Stimulated activated naive B cell treated with anti-CD40 and anti-IgM and Interleukin-4, amounts not matched to agents 10 μg/mL and 1 μg/mL and 100 μg/mL, for 72 hours (primary cell): Measurements from ENCODE around the gene CREG1.

Source experiments
- ATAC-seq, 2 donors: fragments of 150-1000 bp; cut with Tn5 transposase; replicated peaks; 2 replicates each; pipeline ENCODE4 v1.10.0; 2021; ENCODE audit warnings: moderate library complexity in 1 of 2
- DNase-seq: peaks from one replicate; pipeline ENCODE4 v3.0.0; 2021
- H3K27ac Mint-ChIP-seq: one replicate; pipeline ENCODE4 v1.8.0; 2022; ENCODE audit warnings: mild to moderate bottlenecking, mixed read lengths
- H3K27me3 Mint-ChIP-seq, 2 donors: one replicate each; pipeline ENCODE4 v1.8.0; 2022; ENCODE audit warnings: mixed read lengths in 2 of 2
- H3K36me3 Mint-ChIP-seq, 2 donors: one replicate each; pipeline ENCODE4 v1.8.0; 2022; ENCODE audit warnings: mixed read lengths in 2 of 2, mild to moderate bottlenecking in 1 of 2
- H3K4me1 Mint-ChIP-seq, 2 donors: one replicate each; pipeline ENCODE4 v1.8.0; 2022; ENCODE audit warnings: mixed read lengths in 2 of 2, mild to moderate bottlenecking in 1 of 2
- H3K4me3 Mint-ChIP-seq, 2 donors: one replicate each; pipeline ENCODE4 v1.8.0; 2022; ENCODE audit warnings: mild to moderate bottlenecking in 2 of 2, mixed read lengths in 2 of 2, moderate library complexity in 1 of 2
- H3K9me3 Mint-ChIP-seq, 2 donors: one replicate each; pipeline ENCODE4 v1.8.0; 2022; ENCODE audit warnings: mixed read lengths in 2 of 2, mild to moderate bottlenecking in 1 of 2

The CREG1 gene

DNA sequence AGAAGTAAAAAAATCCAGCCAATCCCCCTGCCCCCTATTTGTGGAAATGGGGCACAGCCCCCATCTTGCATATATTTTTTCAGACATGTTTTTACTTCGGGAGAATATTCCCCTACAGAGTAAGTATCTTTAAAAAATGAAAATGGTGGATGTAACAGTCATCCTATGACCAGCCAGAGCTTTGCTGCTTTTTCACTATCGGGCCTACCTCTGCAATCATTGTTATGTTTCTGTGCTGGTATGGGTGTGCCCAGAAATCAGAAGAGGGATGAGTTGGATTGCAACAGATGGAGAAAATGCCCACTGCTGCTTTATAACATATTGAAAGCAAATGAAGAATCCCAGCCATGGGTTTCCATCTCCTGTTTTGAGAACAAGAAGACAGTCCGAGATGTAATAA lies 38.1 kb downstream of the CREG1 start:
- peaks cover 0 to 2% of the 10 kb centered on the region in 2 donors for H3K4me1 Mint-ChIP-seq
- H3K36me3 Mint-ChIP-seq: peaks cover 0 to 2% of the 10 kb centered on the region in 2 donors
- no peak overlapping the region for H3K4me3 Mint-ChIP-seq

DNA sequence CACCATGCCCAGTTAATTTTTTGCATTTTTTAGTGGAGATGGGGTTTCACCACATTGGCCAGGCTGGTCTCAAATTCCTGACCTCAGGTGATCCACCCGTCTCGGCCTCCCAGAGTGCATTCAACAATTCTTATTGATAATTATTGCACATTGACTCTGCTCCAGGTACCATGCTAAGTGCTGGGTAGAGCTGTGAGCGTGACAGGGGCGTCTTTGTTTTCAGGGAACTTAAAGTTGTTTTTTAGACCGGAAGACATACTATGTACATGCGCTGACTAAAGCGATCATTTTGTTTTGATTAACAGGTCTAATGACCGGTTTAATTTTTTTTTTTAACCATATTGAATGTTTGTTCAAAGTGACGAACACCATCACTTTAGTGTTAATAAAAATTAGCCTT lies 39.3 kb downstream of the CREG1 start:
- Mint-ChIP-seq H3K4me1 (peaks cover 0 to 2% of the 10 kb centered on the region in 2 donors), H3K9me3 (no peaks in the 10 kb centered on the region), H3K4me3 (no peak overlapping the region), H3K27me3 (peaks cover 29 to 37% of the 10 kb centered on the region in 2 donors), H3K27ac (no peak overlapping the region), H3K36me3 (peaks cover 0 to 2% of the 10 kb centered on the region in 2 donors)
- ATAC-seq (no peak), DNase-seq (no peak)

More for the DNA sequence above, 38.1 kb downstream of the CREG1 start:
- no peak for ATAC-seq
- H3K27me3 Mint-ChIP-seq: peaks cover 23 to 30% of the 10 kb centered on the region in 2 donors
- no peak overlapping the region for H3K27ac Mint-ChIP-seq
- H3K9me3 Mint-ChIP-seq: no peaks in the 10 kb centered on the region
- DNase-seq: no peak

GRCh38 chr1:167512046-167512654 lies 41.4 kb downstream of the CREG1 start:
- H3K27ac Mint-ChIP-seq: no peak overlapping the region
- peaks cover 23 to 32% of the 10 kb centered on the region in 2 donors for H3K27me3 Mint-ChIP-seq
- H3K9me3 Mint-ChIP-seq: no peaks in the 10 kb centered on the region
- no peaks in the 10 kb centered on the region for H3K4me1 Mint-ChIP-seq
- ATAC-seq (no peak), DNase-seq (no peak)
- no peak overlapping the region for H3K4me3 Mint-ChIP-seq
- no peaks in the 10 kb centered on the region for H3K36me3 Mint-ChIP-seq

GRCh38 chr1:167511374-167511986 lies 42.1 kb downstream of the CREG1 start:
- no peak overlapping the region for H3K27ac Mint-ChIP-seq
- no peaks in the 10 kb centered on the region for H3K9me3 Mint-ChIP-seq
- peaks cover 18 to 29% of the 10 kb centered on the region in 2 donors for H3K27me3 Mint-ChIP-seq
- H3K4me1 Mint-ChIP-seq: no peaks in the 10 kb centered on the region
- ATAC-seq (no peak), DNase-seq (no peak)
- no peak overlapping the region for H3K4me3 Mint-ChIP-seq
- no peaks in the 10 kb centered on the region for H3K36me3 Mint-ChIP-seq

DNA sequence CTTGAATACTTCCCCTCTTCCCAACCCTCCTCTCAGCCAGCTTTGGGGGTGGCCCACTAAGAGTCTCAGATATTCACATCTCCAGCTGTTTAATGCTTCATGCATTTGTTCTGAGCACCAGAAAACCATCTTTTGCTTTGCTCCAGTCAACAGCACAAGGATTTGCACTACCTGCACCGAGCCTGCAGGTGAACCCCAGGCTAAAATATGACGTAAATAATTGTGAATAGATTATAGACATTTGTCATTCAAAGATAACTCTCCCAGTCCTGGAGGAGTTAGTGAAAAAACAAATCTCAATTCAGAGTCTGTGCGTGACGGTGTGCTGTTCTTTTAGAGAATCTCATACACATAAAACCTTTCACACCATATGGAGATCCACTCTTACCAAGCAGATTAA lies 42.7 kb downstream of the CREG1 start:
- H3K27ac Mint-ChIP-seq: no peak overlapping the region
- ATAC-seq: no peak
- H3K9me3 Mint-ChIP-seq: no peaks in the 10 kb centered on the region
- no peak overlapping the region for H3K4me3 Mint-ChIP-seq
- no peaks in the 10 kb centered on the region for H3K4me1 Mint-ChIP-seq
- peaks cover 18 to 23% of the 10 kb centered on the region in 2 donors for H3K27me3 Mint-ChIP-seq
- H3K36me3 Mint-ChIP-seq: no peaks in the 10 kb centered on the region
- DNase-seq: no peak

GRCh38 chr1:167510244-167510643 lies 43.3 kb downstream of the CREG1 start:
- Mint-ChIP-seq H3K36me3 (no peaks in the 10 kb centered on the region), H3K4me1 (no peaks in the 10 kb centered on the region), H3K9me3 (no peaks in the 10 kb centered on the region), H3K4me3 (no peak overlapping the region), H3K27me3 (peaks cover 18 to 23% of the 10 kb centered on the region in 2 donors), H3K27ac (no peak overlapping the region)
- DNase-seq: no peak
- no peak for ATAC-seq

DNA sequence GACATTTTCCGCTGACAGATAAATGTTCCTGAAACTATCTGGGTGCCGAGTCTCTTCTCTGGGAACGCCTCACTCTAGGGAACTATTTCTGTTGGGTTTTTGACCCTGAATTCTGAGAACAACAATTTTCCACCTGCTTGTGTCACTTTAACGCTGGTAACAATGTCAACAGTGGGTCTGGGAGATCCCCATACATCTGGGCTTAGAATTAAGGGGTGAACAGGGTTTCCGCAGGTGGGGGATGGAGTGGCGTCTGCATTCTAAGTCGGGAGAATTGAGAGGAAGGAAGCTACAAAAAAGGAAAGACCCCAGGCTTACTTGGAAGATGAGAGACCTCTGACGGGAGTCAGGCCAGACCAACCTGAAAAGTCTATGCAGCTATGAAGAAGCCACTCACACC lies 44.0 kb downstream of the CREG1 start:
- Mint-ChIP-seq H3K4me3 (no peak overlapping the region), H3K27me3 (peaks cover 18 to 23% of the 10 kb centered on the region in 2 donors), H3K9me3 (no peaks in the 10 kb centered on the region), H3K27ac (no peak overlapping the region), H3K4me1 (no peaks in the 10 kb centered on the region), H3K36me3 (no peaks in the 10 kb centered on the region)
- ATAC-seq: no peak
- DNase-seq: no peak

DNA sequence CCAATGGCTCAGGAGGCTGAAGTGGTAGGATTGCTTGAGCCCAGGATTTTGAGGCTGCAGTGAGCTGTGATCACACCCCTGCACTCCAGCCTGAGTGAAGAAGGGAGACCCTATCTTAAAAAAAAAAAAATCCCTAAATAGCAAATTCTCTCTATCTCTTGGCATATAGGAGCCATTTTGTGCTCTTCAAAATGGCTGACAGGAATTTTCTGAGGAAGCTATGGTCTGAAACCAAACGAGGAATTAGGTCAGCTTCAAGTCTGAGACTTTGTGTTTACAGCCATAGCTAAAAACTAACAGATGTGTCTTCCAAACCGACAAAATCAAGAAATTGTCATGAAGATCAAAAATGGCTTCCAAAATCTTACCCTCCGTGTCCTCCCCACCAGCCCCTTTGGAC lies 45.8 kb downstream of the CREG1 start:
- Mint-ChIP-seq H3K4me3 (no peak overlapping the region), H3K4me1 (peaks cover 0 to 1% of the 10 kb centered on the region in 2 donors), H3K9me3 (no peaks in the 10 kb centered on the region), H3K27me3 (peaks cover 35 to 38% of the 10 kb centered on the region in 2 donors), H3K36me3 (no peaks in the 10 kb centered on the region), H3K27ac (no peak overlapping the region)
- ATAC-seq: no peak
- DNase-seq: no peak

GRCh38 chr1:167504467-167504827 lies 49.1 kb downstream of the CREG1 start:
- Mint-ChIP-seq H3K27ac (no peak overlapping the region), H3K27me3 (peaks cover 28 to 34% of the 10 kb centered on the region in 2 donors), H3K36me3 (no peaks in the 10 kb centered on the region), H3K4me1 (peaks cover 17 to 29% of the 10 kb centered on the region in 2 donors), H3K4me3 (no peak overlapping the region), H3K9me3 (no peaks in the 10 kb centered on the region)
- no peak for ATAC-seq
- no peak for DNase-seq

DNA sequence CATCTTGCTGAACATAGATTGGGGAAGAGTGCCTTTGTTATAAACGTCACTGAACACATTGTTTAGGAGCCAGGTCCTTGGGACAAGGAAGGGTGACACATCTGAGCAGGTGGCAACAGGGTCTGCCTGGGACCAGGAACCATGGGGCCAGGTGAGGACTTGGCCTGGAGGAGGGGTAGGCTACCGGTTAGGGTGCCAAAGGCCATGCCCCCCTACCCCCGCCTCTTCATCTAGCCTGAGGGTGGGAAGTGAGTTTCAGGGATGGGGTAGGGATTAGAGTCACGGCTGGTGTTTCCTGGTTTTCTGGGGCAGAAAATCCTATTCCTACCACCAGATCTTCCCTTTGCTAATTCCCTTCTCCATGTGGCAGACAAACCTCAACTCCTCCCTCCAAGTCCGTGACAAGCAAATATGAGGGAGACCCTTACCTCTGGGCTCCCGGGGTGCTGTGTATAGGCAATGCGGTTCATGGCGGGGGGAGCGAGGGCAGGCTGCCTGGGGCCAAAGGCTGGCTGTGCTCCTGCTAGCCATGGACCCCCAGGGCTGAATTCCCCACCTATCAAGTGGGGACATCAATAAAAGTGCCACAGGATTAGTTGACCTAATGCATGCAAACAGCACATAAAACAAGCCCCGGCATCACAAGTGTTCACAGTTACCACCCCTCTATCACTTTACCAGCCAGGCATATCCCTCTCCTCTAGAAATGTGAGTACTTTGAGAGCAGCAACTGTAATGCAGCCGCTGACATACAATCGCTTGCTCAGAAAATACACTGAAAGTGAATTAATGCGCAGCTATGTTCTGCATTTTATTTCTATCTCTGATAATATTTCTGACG lies 49.7 kb downstream of the CREG1 start:
- ATAC-seq (no peak), DNase-seq (no peak)
- Mint-ChIP-seq H3K4me3 (no peak overlapping the region), H3K27me3 (peaks cover 25 to 31% of the 10 kb centered on the region in 2 donors), H3K9me3 (no peaks in the 10 kb centered on the region), H3K4me1 (peaks cover 19 to 35% of the 10 kb centered on the region in 2 donors), H3K27ac (no peak overlapping the region), H3K36me3 (no peaks in the 10 kb centered on the region)

DNA sequence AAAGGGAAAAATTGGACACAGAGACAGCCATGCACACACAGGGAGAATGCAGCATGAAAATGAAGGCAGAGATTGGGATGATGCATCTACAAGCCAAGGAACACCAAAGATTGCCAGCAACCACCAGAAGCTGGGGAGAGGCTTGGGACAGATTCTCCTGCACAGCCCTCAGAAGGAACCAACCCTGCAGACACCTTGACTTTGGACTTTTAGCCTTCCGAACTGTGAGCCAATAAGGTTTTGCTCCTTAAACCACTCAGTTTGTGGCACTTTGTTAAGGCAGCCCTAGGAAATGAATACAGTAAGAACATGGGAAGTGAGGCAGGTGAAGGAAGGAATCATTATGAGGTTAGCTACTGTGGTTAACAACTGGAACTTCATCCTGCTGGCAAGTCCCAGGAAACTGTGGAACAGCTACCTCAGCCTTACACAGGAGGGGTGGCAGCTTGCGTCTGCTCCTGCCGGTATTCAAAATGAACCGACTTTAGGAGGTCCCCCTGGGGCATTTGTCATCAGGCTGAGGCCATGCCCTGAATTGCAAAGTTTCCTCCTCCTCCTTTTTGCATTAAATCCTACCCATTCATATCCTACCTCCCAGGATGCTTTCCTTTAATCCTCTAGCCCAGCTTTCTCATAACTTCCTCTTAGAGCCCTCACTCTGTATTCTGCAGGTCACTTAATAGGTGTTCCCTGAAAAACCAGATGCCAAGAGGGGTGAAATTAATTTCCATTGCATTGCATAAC lies 50.7 kb downstream of the CREG1 start:
- ATAC-seq (no peak), DNase-seq (no peak)
- H3K27ac Mint-ChIP-seq: no peak overlapping the region
- H3K9me3 Mint-ChIP-seq: no peaks in the 10 kb centered on the region
- peaks cover 29 to 36% of the 10 kb centered on the region in 2 donors for H3K27me3 Mint-ChIP-seq
- peaks cover 22 to 38% of the 10 kb centered on the region in 2 donors for H3K4me1 Mint-ChIP-seq
- no peak overlapping the region for H3K4me3 Mint-ChIP-seq
- H3K36me3 Mint-ChIP-seq: no peaks in the 10 kb centered on the region

DNA sequence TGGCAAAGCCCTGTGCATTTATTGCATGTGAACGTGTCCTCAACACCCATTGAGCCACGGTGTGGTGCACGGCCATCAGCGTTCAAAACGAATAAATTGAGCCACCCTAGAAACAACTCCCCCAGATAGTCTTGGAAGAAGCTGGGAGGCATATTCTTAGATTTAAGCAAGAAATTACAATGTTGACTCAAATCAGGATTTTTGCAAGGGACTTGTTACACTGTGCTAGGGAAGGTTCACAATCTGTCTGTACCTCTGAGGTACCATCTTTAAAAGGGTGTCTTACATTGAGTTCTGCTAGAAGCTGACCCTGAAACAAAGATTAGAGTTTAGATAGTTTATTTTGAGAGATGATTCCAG lies 51.4 kb downstream of the CREG1 start:
- DNase-seq (no peak), ATAC-seq (no peak)
- Mint-ChIP-seq H3K4me1 (peaks cover 23 to 38% of the 10 kb centered on the region in 2 donors), H3K27ac (no peak overlapping the region), H3K27me3 (peaks cover 33 to 37% of the 10 kb centered on the region in 2 donors), H3K9me3 (no peaks in the 10 kb centered on the region), H3K4me3 (no peak overlapping the region), H3K36me3 (no peaks in the 10 kb centered on the region)

- peaks cover 23 to 38% of the 10 kb centered on the region in 2 donors for H3K4me1 Mint-ChIP-seq
- no peak for DNase-seq
- H3K9me3 Mint-ChIP-seq: no peaks in the 10 kb centered on the region
- no peak overlapping the region for H3K4me3 Mint-ChIP-seq
- ATAC-seq: no peak
- H3K27me3 Mint-ChIP-seq: peaks cover 39 to 40% of the 10 kb centered on the region in 2 donors
- peak overlapping the region; percentile 42 for H3K27ac Mint-ChIP-seq
- no peaks in the 10 kb centered on the region for H3K36me3 Mint-ChIP-seq
These were observed 51.9 kb downstream of the CREG1 start for GRCh38 chr1:167501515-167502191.
